Measurements from ENCODE around the gene SPOCK3. TPM values are rescaled to one million over a fixed set of nuclear protein-coding genes. Genes with fewer than 3 reads are reported as not detected.

The SPOCK3 gene
- total RNA-seq, 1 donor from 2014 or later: not detected

- ATAC-seq (no peak), DNase-seq (no peak)
- Histone ChIP-seq H3K9me3 (no peaks in the 10 kb centered on the region), H3K27ac (no peak overlapping the region), H3K4me3 (no peak overlapping the region), H3K27me3 (no peaks in the 10 kb centered on the region), H3K36me3 (no peaks in the 10 kb centered on the region), H3K4me1 (no peaks in the 10 kb centered on the region)
- no peak for TF ChIP-seq CTCF (IDR thresholded peaks at IDR 0.05)
- intact Hi-C loops (cut with DNase I): no loop called here
Observed at GRCh38 chr4:167088115-167088514, 146.2 kb downstream of the SPOCK3 start.

GRCh38 chr4:167084321-167084720 lies 150.0 kb downstream of the SPOCK3 start:
- Histone ChIP-seq H3K4me3 (no peak overlapping the region), H3K36me3 (no peaks in the 10 kb centered on the region), H3K27me3 (no peaks in the 10 kb centered on the region), H3K4me1 (no peaks in the 10 kb centered on the region), H3K9me3 (no peaks in the 10 kb centered on the region), H3K27ac (no peak overlapping the region)
- DNase-seq: no peak
- no peak for ATAC-seq
- intact Hi-C loops (cut with DNase I): no loop called here
- no peak for TF ChIP-seq CTCF (IDR thresholded peaks at IDR 0.05)

GRCh38 chr4:167079762-167080161 lies 154.5 kb downstream of the SPOCK3 start:
- TF ChIP-seq CTCF (IDR thresholded peaks at IDR 0.05): no peak
- H3K4me1 ChIP-seq: no peaks in the 10 kb centered on the region
- H3K27me3 ChIP-seq: no peaks in the 10 kb centered on the region
- intact Hi-C loops (cut with DNase I): no loop called here
- DNase-seq (no peak), ATAC-seq (no peak)
- H3K9me3 ChIP-seq: no peaks in the 10 kb centered on the region
- no peak overlapping the region for H3K27ac ChIP-seq
- no peak overlapping the region for H3K4me3 ChIP-seq
- no peaks in the 10 kb centered on the region for H3K36me3 ChIP-seq

- intact Hi-C loops (cut with DNase I): no loop called here
- H3K4me1 ChIP-seq: no peaks in the 10 kb centered on the region
- H3K27ac ChIP-seq: no peak overlapping the region
- H3K27me3 ChIP-seq: no peaks in the 10 kb centered on the region
- no peak for TF ChIP-seq CTCF (IDR thresholded peaks at IDR 0.05)
- no peak overlapping the region for H3K4me3 ChIP-seq
- DNase-seq (no peak), ATAC-seq (no peak)
- no peaks in the 10 kb centered on the region for H3K36me3 ChIP-seq
- H3K9me3 ChIP-seq: no peaks in the 10 kb centered on the region
Observed at GRCh38 chr4:167052631-167053091, 181.6 kb downstream of the SPOCK3 start.

- Histone ChIP-seq H3K4me3 (no peak overlapping the region), H3K4me1 (no peaks in the 10 kb centered on the region), H3K27ac (no peak overlapping the region), H3K9me3 (no peaks in the 10 kb centered on the region), H3K36me3 (no peaks in the 10 kb centered on the region), H3K27me3 (no peaks in the 10 kb centered on the region)
- intact Hi-C loops (cut with DNase I): no loop called here
- ATAC-seq (no peak), DNase-seq (no peak)
- TF ChIP-seq CTCF (IDR thresholded peaks at IDR 0.05): no peak
Observed at GRCh38 chr4:167049257-167049656, 185.0 kb downstream of the SPOCK3 start.

- intact Hi-C loops (cut with DNase I): no loop called here
- H3K4me1 ChIP-seq: no peaks in the 10 kb centered on the region
- ATAC-seq (no peak), DNase-seq (no peak)
- H3K4me3 ChIP-seq: no peak overlapping the region
- H3K27ac ChIP-seq: no peak overlapping the region
- no peak for TF ChIP-seq CTCF (IDR thresholded peaks at IDR 0.05)
- no peaks in the 10 kb centered on the region for H3K9me3 ChIP-seq
- H3K36me3 ChIP-seq: no peaks in the 10 kb centered on the region
- no peaks in the 10 kb centered on the region for H3K27me3 ChIP-seq
Observed at GRCh38 chr4:167041524-167041923, 192.8 kb downstream of the SPOCK3 start.
